Activated T-cell treated with anti-CD3 and anti-CD28 coated beads, Interleukin-2, amount 50 U/mL, for 48 hours (primary cell): Measurements from ENCODE around the gene PLA2G4A.

Experiments
- DNase-seq, 2 experiments: peaks; one replicate each; pipeline ENCODE4 v3.0.0-alpha.2; 2020

The PLA2G4A gene

GRCh38 chr1:186923486-186923885 lies 94.7 kb downstream of the PLA2G4A start:
- DNase-seq, result no peak

- DNase-seq, result no peak
Measured at GRCh38 chr1:186925881-186926669, 97.3 kb downstream of the PLA2G4A start.

- no peak for DNase-seq
Measured at GRCh38 chr1:186927884-186928283, 99.1 kb downstream of the PLA2G4A start.

GRCh38 chr1:186930238-186930637 lies 101.5 kb downstream of the PLA2G4A start:
- DNase-seq, result no peak

GRCh38 chr1:186937016-186937670 lies 108.4 kb downstream of the PLA2G4A start:
- no peak for DNase-seq

- no peak for DNase-seq
Measured at GRCh38 chr1:186943891-186944686, 115.3 kb downstream of the PLA2G4A start.

DNA sequence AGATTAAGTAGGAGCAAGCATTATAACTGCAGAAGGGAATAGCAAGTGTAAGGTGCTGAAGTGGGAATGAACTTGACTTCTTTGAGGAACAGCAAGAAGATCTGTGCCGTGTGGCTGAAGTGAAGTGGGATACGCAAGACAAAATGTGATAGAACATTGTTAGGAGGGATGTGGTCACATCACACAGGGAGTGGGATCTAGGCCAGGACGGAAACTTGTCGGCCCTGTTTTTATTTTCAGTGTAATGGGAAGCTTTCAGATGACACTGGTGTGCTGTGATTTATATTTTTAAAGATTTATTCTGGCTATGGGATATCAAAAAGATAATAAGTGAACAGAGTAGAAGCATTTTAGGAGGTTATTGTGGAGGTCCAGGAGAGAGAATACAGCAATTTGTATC lies 116.4 kb downstream of the PLA2G4A start:
- DNase-seq, result no peak

GRCh38 chr1:186948535-186948934 lies 119.8 kb downstream of the PLA2G4A start:
- DNase-seq, result no peak

DNA sequence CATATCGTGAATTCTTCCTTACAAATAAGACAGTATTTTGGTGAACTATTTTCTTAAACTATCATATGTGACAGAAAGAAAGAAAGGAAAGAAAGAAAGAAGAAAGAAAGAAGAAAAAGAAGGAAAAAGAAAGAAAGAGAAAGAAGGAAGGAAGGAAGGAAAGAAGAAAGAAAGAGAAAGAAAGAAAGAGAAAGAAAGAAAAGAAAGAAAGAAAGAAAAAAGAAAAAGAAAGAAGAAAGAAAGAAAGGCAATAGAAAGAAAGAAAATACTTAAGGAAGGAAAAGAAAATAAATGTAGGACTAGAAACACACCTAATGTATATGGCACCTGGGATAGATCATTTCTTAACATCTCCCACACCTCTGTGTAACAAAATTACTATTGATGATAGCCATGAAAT lies 120.4 kb downstream of the PLA2G4A start:
- DNase-seq, result no peak

GRCh38 chr1:186950547-186950946 lies 121.8 kb downstream of the PLA2G4A start:
- no peak for DNase-seq

DNA sequence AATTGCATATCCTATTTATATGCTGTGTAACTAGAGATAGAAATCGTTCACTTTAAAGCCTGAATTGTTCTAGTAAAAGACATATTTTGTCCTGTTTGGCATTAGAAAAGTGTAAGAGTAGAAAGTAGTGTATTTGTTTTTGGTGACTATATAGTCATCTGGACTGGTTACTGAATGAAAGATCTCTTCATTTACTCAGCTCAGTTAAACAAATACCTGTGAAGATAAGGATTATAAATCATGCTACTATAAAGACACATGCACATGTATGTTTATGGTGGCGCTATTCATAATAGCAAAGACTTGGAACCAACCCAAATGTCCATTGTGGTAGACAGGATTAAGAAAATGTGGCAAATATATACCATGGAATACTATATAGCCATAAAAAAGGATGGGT lies 125.1 kb downstream of the PLA2G4A start:
- no peak for DNase-seq

DNA sequence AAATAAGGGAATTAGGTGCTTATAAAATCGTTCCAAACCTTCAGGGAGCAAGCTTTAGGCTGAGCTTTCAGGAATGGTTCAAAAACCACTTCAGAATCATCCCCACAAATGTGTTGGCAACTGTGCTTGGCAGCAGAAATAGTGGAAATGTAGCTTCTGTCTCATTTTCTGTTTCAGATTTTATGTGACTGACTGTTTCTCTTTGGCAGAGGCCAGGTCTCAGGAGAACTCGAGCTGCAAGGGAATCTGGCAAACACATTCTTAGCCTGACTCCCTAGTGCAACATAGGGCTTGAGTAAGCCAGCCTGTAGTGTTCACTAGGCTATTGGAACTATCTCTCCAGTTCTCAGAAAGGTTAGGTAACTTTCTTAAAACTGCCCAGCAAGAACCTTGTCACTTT lies 128.6 kb downstream of the PLA2G4A start:
- no peak for DNase-seq

DNA sequence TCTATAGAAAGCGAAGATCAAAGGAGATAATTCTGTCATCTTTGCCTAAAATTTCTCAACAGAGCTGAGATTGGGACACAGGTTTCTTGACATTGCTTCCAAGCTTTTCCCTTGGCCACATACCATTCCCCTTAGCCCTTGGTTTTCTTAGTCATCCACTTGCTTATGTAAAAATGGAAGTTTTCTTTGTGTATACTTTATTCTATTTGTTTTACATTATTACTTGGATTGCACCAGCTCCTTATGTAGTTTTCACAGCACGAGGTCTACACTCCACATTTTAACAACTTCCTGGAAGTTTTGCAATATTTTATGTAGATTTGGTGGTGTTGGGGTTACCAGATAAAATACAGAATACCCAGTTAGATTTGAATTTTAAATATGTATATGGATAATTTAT lies 129.8 kb downstream of the PLA2G4A start:
- DNase-seq, result no peak

GRCh38 chr1:186960861-186961260 lies 132.1 kb downstream of the PLA2G4A start:
- DNase-seq, result no peak

- DNase-seq, result no peak
Measured at GRCh38 chr1:186965847-186966246, 137.1 kb downstream of the PLA2G4A start.

DNA sequence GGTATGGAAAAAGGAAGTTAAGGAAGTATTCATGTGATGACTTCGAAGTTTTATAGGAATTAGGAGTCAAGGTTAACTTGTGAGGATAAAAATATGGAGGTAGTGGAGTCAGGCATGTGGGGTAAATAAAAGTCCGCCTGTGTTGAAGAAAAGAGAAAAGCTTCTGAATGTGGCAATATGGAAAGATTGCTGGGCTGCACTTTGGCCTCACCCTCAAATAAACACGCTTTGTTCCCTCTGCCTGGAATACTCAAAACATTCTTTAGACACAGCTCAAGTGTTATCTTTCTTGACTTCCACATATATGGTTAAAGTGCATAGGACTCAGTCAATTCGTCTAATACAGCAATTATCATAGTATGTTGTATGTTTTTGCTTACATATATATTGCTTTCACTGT lies 137.7 kb downstream of the PLA2G4A start:
- no peak for DNase-seq

GRCh38 chr1:186967656-186968394 lies 139.1 kb downstream of the PLA2G4A start:
- DNase-seq, result no peak

DNA sequence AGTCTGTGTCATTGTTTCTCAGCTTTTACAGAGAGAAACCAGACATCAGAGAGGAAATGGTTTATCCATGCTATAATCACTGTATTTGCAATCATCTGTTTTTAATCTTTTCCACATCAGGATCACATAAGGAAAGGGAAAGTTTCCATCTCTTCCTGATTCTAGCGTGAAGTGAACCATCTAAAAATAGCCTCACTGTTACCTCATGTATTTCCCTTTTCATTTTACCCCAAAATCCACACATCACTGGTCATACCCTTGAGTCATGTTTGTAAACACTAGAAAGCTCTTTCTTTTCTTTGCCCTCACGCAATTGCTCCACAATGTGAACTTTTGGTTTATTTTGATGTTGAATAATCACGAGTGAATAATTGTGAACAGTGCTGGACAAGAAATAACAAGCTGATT lies 146.0 kb downstream of the PLA2G4A start:
- no peak for DNase-seq

GRCh38 chr1:186975220-186975619 lies 146.5 kb downstream of the PLA2G4A start:
- DNase-seq, result no peak

- DNase-seq, result no peak
Measured at GRCh38 chr1:186976700-186977099, 148.0 kb downstream of the PLA2G4A start.

- DNase-seq, result no peak
Measured at GRCh38 chr1:186977266-186977957, 148.7 kb downstream of the PLA2G4A start.
